Measurements from ENCODE around the gene CYP2S1.

DNA sequence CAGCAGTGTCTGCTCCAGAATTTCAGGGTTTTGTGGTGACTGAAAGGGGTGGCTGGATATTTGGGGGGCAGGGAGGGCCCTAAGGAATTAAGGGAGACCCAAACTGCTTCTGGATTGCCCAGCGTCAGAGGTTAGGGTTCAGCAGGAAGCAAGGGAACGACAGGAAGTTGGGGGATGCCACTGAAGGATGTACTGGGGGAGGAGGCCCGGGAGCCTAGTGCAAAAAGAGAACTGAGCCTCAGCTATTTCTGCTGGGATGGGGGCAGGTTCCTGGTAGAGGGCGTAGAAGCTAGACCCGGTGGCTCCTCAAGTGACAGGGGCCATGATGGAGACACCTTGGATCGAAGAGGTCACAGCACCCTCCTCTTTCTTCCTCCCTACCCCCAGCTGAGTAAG is 1.1 kb downstream of the CYP2S1 start:
- TF ChIP-seq, protein P1, sequence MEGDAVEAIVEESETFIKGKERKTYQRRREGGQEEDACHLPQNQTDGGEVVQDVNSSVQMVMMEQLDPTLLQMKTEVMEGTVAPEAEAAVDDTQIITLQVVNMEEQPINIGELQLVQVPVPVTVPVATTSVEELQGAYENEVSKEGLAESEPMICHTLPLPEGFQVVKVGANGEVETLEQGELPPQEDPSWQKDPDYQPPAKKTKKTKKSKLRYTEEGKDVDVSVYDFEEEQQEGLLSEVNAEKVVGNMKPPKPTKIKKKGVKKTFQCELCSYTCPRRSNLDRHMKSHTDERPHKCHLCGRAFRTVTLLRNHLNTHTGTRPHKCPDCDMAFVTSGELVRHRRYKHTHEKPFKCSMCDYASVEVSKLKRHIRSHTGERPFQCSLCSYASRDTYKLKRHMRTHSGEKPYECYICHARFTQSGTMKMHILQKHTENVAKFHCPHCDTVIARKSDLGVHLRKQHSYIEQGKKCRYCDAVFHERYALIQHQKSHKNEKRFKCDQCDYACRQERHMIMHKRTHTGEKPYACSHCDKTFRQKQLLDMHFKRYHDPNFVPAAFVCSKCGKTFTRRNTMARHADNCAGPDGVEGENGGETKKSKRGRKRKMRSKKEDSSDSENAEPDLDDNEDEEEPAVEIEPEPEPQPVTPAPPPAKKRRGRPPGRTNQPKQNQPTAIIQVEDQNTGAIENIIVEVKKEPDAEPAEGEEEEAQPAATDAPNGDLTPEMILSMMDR (IDR thresholded peaks at IDR 0.05; ENCODE audit: insufficient read depth, low read depth, low read length), result no peak
- no peak for TF ChIP-seq EZH2 (IDR thresholded peaks at IDR 0.05; ENCODE audit: insufficient read depth, low read length)
